HG03460 (cell line): ENCODE data around the gene ADCY2.

ENCODE experiments used
- ATAC-seq: cut with Tn5 transposase; IDR thresholded peaks from one replicate; pipeline ENCODE4 v1.9.1; 2021; ENCODE audit not compliant: unreplicated experiment

ADCY2 gene

DNA sequence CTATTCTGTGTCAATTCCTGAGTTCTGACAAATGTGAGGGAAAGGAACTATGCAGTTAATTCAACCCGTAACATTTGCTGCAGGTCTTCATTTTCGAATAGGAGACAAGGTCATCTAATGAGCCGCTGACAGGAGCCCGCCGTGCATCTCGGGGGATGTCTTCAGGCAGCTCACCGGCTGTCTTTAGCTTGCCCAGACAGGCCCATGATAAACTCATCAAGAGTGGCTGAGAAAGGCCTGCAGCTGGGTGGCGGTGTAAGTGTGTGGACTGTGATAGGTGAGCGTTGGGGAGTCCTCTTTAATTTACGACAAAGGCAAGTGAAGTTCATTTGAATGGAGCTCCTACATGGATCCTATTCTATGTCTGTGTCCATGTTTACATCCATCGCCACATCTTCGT is 190.5 kb downstream of the ADCY2 start:
- no peak for ATAC-seq

- ATAC-seq: no peak
These were observed 193.9 kb downstream of the ADCY2 start for GRCh38 chr5:7589800-7590199.

DNA sequence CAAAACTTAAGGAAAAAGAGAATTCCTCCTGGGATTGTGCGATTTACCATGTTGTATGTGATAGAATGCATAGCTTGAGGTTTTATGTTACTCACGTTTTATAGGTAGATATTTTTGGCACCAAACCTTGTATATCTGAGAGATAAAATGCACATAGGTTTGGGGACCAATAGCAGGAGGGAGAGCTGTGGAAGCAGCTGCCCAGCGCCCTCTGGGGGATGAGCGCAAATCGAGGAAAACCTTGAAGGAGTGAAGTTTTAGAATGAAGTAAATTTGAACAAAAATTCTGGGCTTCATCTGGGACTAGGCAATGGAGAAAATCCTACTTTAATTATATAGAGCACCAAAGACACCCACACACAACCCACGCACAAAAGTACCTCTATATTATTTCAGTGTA is 197.0 kb downstream of the ADCY2 start:
- no peak for ATAC-seq

- no peak for ATAC-seq
These were observed 201.2 kb downstream of the ADCY2 start for GRCh38 chr5:7597059-7597642.

- no peak for ATAC-seq
These were observed 211.0 kb downstream of the ADCY2 start for GRCh38 chr5:7606840-7607465.

DNA sequence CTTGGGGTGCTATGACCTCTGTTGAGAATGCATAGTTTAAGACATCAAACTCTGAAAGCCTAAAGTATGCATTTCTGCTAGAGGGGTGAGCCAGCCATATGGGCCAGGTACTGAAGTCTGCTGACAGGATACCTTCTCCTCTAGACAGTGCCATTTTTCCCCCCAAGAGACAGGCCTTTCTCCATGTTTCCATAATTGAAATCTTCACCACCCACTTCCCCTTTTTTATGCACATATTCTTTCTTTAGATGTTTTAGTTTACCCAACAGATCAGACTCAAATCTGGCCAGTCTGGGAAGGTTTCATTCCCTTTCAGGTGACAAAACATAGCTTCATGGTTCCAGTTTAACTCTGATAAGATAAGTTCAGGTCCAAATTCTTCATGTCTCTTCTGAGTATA is 212.8 kb downstream of the ADCY2 start:
- ATAC-seq: no peak

- ATAC-seq: no peak
These were observed 213.8 kb downstream of the ADCY2 start for GRCh38 chr5:7609726-7610125.

- ATAC-seq: no peak
These were observed 214.7 kb downstream of the ADCY2 start for GRCh38 chr5:7610531-7611177.

DNA sequence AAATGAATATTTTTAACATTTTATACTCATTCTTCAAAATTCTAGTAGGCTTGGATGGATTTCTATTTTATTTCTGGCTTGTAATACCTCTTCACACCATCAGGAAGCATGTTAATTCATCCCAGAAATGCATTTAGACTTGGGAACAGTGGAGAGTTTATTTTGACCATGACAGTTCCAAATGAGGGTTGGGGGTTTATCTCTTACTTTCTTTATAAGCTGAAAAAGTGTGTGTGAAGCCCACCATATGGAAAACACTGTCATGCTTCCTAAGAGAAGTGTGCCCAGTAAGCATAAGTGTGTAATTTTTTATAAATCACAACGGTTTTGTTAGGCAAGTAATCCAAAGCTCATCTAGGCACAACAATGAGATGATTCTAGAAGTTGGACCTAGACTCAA is 215.6 kb downstream of the ADCY2 start:
- ATAC-seq: no peak

- ATAC-seq: no peak
These were observed 219.7 kb downstream of the ADCY2 start for GRCh38 chr5:7615566-7616061.

DNA sequence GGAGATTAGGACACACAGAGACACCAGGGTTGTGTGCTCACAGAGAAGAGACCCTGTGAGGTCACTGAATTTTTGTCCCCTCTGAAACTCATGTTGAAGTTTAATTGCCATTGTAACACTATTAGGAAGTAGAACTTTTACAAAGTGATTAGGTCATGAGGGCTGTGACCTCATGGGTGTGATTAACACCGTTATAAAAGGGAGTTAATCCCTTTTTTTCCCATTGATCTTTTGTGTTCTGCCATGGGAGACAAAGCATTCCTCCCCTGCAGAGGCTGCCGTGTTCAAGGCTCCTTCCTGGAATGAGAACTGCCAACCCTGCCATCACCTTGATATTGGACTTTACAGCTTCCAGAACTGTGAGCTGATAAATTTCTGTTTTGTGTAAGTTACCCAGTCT is 221.0 kb downstream of the ADCY2 start:
- no peak for ATAC-seq

- no peak for ATAC-seq
These were observed 226.6 kb downstream of the ADCY2 start for GRCh38 chr5:7622498-7622897.

DNA sequence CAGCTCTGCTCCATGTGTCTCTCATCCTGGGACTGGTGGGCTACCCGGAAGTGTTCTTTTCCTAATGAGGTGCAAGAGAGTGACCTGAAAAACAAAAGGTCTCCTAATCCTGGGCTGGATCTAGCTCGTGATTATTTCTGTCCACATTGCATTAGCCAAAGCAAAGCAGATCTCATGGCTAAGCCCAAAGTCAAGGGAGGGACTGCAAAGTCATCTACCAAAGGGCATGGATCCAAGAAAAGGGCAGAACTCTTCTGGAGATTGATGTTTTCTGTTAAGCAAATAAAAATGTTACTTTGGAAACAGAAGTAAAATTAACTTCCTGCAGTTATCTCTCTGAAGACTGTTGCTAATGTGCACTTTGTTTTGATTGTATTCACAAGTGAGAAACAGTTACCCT is 229.8 kb downstream of the ADCY2 start:
- no peak for ATAC-seq

- no peak for ATAC-seq
These were observed 232.3 kb downstream of the ADCY2 start for GRCh38 chr5:7628248-7628647.

DNA sequence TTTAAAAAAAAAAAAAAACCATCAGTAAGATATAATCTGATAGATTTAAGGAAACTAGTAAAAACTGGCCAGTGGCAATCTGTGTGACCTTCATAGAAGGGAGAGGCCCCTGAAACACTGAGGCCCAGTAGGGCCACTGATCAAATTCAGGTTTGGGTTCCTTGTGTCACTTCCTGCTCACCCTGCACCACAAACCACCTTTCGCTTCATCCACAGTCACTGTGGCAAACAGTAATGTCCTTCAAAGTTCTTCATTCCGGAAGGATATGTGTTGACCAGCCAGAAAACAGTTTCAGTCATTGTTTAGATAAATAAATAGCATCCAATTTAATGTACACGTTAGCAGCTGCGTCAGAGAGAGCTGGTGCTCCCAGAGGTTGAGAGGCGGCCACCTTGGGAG is 232.9 kb downstream of the ADCY2 start:
- no peak for ATAC-seq

GRCh38 chr5:7629561-7629960 is 233.6 kb downstream of the ADCY2 start:
- ATAC-seq: no peak

- no peak for ATAC-seq
These were observed 238.9 kb downstream of the ADCY2 start for GRCh38 chr5:7634837-7635236.

DNA sequence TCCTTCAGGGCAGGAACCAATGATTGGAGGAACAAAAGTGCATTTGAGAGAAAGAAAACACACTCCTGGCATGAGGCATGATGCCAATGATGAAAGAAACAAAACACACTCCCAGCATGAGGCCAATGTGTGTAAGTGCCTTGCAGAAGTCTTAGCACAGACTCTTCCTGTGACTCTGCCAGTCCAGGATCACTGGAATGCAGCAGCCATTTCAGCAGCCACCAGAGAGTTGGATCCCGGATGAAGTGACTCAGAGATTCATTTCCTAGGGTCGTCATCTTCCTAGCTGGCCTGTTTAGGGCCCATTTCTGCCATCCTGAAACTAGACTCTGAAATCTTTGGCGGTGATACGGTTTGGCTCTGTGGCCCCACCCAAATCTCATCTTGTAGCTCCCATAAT is 242.5 kb downstream of the ADCY2 start:
- no peak for ATAC-seq

DNA sequence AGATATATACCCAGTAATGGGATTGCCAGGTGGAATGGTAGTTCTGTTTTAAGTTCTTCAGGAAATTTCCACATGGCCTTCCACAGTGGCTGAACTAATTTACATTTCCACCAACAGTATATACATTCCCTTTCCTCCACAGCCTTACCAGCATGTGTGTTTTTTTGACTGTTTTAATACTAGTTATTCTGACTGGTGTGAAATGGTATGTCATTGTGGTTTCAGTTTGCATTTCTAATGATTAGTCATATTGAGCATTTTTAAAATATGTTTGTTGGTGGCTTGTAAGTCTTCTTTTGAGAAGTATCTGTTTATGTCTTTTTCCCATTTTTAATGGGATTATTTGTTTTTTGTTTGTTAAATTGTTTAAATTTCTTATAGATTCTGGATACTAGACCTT is 246.1 kb downstream of the ADCY2 start:
- no peak for ATAC-seq

DNA sequence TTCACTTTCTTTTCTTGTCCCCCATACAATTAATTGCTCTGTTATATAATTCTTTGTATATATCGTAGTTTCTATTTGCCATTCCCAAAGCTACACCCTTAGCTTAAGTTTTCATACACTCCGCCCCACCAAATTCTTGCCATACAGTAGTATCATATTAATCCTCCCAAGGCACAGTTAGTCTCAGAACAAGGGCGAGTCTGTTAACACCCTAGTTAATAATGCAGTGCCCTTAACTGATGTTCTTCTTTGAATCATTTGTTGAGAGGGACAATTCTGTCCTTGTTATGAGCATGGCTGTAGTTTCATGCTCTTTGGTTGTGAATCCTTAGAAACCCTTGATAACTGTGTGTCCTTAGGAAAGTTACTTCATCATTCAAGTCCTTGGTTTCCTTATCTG is 248.8 kb downstream of the ADCY2 start:
- ATAC-seq: no peak

DNA sequence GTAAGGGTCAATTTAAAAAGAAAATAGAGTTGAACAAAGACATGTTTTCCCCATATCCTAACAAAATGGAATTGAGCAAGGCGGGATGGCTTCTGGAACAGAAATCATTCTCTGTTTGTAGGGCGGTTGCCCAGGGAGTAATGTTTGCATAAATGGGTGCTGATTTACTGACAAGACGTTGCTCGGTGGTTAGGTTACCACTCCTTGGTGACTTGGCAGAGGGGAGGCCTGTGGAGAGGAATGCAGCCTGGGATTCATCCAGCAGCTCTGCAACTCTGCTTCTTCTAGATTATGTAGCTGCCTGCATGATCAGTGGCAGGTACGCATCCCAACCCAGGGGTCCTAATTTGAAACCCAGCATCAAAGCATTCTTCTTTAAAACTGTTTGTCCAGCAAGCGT is 254.8 kb downstream of the ADCY2 start:
- ATAC-seq: no peak

DNA sequence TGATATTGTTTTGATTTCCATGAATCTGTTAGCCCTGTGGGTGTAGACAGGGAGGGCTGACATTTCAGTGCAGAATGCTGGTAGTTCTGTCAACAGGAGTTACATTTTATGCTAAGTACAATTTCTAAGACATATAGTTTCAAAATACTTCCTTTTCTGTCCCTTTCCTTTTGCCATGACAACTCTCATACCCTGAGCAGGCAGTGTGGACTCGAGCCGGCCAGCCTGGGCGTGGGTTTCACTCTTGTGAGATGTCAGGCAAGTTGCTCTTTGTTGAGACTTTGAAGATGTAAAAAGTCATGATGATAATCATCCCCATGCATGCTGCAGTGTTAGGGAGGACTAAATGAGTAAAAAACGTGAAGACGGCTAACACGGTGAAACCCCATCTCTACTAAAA is 257.1 kb downstream of the ADCY2 start:
- no peak for ATAC-seq

DNA sequence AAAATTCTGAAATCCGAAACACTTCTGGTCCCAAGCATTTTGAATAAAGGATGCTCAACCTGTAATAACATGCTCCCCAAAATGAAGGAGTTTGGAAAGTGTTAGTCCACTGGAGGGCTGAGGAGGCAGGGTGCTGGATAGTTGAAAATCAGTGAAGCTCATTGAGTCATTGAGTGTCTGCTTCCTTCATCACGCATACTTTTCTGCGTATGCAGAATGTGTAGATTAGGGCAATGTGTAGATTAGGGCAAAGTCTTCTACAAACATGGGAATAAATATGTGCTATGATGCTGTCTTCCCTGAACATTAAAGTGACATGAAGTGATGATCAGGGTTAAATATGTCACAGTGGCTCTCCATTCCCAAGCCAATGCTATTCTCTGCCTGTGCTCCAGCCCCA is 261.2 kb downstream of the ADCY2 start:
- ATAC-seq: no peak
